Suprapubic skin (tissue), 4 donors: Measurements from ENCODE around the gene NAPB.

ENCODE experiments used
- CTCF ChIP-seq, 2 donors: fragments of 200-600 bp in 1 of 2; fragments of 450-650 bp in 1 of 2; sonication (generic) in 1 of 2; IDR thresholded peaks; one replicate each; pipeline ENCODE4 v1.5.1; 2016 to 2019; ENCODE audit warnings: antibody characterized with exemption in 2 of 2, mild to moderate bottlenecking in 1 of 2, moderate library complexity in 1 of 2
- EP300 ChIP-seq: sonication (generic); formaldehyde crosslinking; IDR thresholded peaks from one replicate; pipeline ENCODE4 v1.6.1; 2017; ENCODE audit warnings: antibody characterized with exemption
- POLR2A ChIP-seq, 2 donors: fragments of 450-650 bp; IDR thresholded peaks; one replicate each; pipeline ENCODE4 v1.6.1; 2017; ENCODE audit warnings: antibody characterized with exemption in 2 of 2, mild to moderate bottlenecking in 2 of 2, moderate library complexity in 2 of 2
- POLR2AphosphoS5 ChIP-seq, 3 donors: sonication (generic); formaldehyde crosslinking; IDR thresholded peaks; one replicate each; pipeline ENCODE4 v1.6.1; 2017; ENCODE audit warnings: antibody characterized with exemption in 3 of 3

GRCh38 chr20:23368316-23369071 is 52.8 kb downstream of the NAPB start:
- no peak for TF ChIP-seq POLR2A (IDR thresholded peaks at IDR 0.05)
- TF ChIP-seq CTCF (IDR thresholded peaks at IDR 0.05): no peak
- no peak for TF ChIP-seq POLR2AphosphoS5 (IDR thresholded peaks at IDR 0.05)
- TF ChIP-seq EP300: no peak
